HCT116 (cell line): ENCODE measurements around the gene CHST11. TPM values are rescaled to one million over a fixed set of nuclear protein-coding genes. Genes with fewer than 3 reads are reported as not detected.

ENCODE experiments used
- ATAC-seq: fragments of 200-7000 bp; cut with Tn5 transposase; 2 replicates; pipeline ENCODE4 v1.9.1; 2020; ENCODE audit warnings: mild to moderate bottlenecking, moderate library complexity
- BruUV-seq: library from RNA; stranded (reverse); fragments of 400-500 nt; replicated peaks from 2 replicates; lab custom pipeline; 2021; lab: Mats Ljungman, UMichigan
- CTCF ChIA-PET: fragments of 300-600 bp; sonication (Branson Sonifier 250); formaldehyde crosslinking; loops from one replicate; lab custom pipeline; 2021; ENCODE audit warnings: antibody characterized with exemption; lab: Charles Lee
- POLR2A ChIA-PET: fragments of 300-600, 350-600 bp; sonication (Branson Sonifier 250); formaldehyde crosslinking; loops from one replicate; lab custom pipeline; 2021; ENCODE audit warnings: antibody characterized with exemption; lab: Charles Lee
- RAD21 ChIA-PET, 2 experiments: fragments of 300-600 bp; sonication (Branson Sonifier 250); formaldehyde crosslinking; loops; one replicate each; lab custom pipeline; 2023; ENCODE audit warnings: low total read pairs in 2 of 2; ENCODE audit not compliant: uncharacterized antibody in 2 of 2, unreplicated experiment in 2 of 2, low non-redundant PET in 1 of 2; lab: Charles Lee
- DNase-seq: peaks from one replicate; pipeline ENCODE4 v3.0.0-alpha.2; 2010; ENCODE audit warnings: low read depth, low spot score
- H2AFZ ChIP-seq: fragments of 200-600 bp; shearing (Covaris generic), sonication (generic); 2 replicates; pipeline ENCODE4 v1.6.1; 2017; ENCODE audit warnings: low read depth, mixed run types, mixed read lengths, antibody characterized with exemption, low read length; ENCODE audit not compliant: poor library complexity, severe bottlenecking
- H3K27ac ChIP-seq: 2 replicates; pipeline ENCODE4 v1.5.1; 2012; ENCODE audit warnings: low read depth, low read length
- H3K27me3 ChIP-seq: fragments of 200-600 bp; sonication (generic); 2 replicates; pipeline ENCODE4 v1.6.1; 2016; ENCODE audit warnings: mixed run types, low read length, mixed read lengths; ENCODE audit not compliant: insufficient read depth
- H3K36me3 ChIP-seq, 2 experiments: fragments of 200-500 bp in 1 of 2; fragments of 200-600 bp in 1 of 2; sonication (Bioruptor generic) in 1 of 2; sonication (generic) in 1 of 2; 2 replicates each; pipeline versions ENCODE4 v1.5.1 to v1.6.1; 2014 to 2016; ENCODE audit warnings: low read length in 2 of 2, inconsistent platforms in 1 of 2, mixed read lengths in 1 of 2, mixed run types in 1 of 2; ENCODE audit not compliant: insufficient read depth in 2 of 2, control insufficient read depth in 1 of 2
- H3K4me1 ChIP-seq, 2 experiments: fragments of 200-600 bp in 1 of 2; sonication (generic) in 1 of 2; 2 replicates each; pipeline versions ENCODE4 v1.5.1 to v1.6.1; 2012 to 2017; ENCODE audit warnings: low read length in 2 of 2, inconsistent platforms in 1 of 2, mild to moderate bottlenecking in 1 of 2, mixed read lengths in 1 of 2, mixed run types in 1 of 2, moderate library complexity in 1 of 2; ENCODE audit not compliant: insufficient read depth in 2 of 2, control insufficient read depth in 1 of 2
- H3K4me2 ChIP-seq: fragments of 200-600 bp; sonication (generic); 2 replicates; pipeline ENCODE4 v1.6.1; 2017; ENCODE audit warnings: mixed run types, low read length, mixed read lengths
- H3K4me3 ChIP-seq, 2 experiments: fragments of 200-600 bp in 1 of 2; sonication (generic) in 1 of 2; replicated peaks in 1 of 2; 2 replicates each; pipeline ENCODE4 v1.5.1; 2011 to 2016; ENCODE audit warnings: low read length in 2 of 2, control low read depth in 1 of 2, low read depth in 1 of 2, mild to moderate bottlenecking in 1 of 2, mixed read lengths in 1 of 2, mixed run types in 1 of 2
- H3K79me2 ChIP-seq: fragments of 200-600 bp; sonication (generic); 2 replicates; pipeline ENCODE4 v1.6.1; 2017; ENCODE audit warnings: mild to moderate bottlenecking, mixed run types, low read length, moderate library complexity, mixed read lengths; ENCODE audit not compliant: insufficient read depth
- H3K9ac ChIP-seq: fragments of 200-600 bp; sonication (generic); 2 replicates; pipeline ENCODE4 v1.6.1; 2016; ENCODE audit warnings: low read length, mixed read lengths
- H3K9me2 ChIP-seq: fragments of 200-600 bp; sonication (generic), shearing (Covaris generic); 2 replicates; pipeline ENCODE4 v1.6.1; 2017; ENCODE audit warnings: mixed run types, mild to moderate bottlenecking, moderate library complexity; ENCODE audit not compliant: insufficient read depth
- H3K9me3 ChIP-seq, 2 experiments: fragments of 200-500 bp in 1 of 2; fragments of 200-600 bp in 1 of 2; sonication (Bioruptor generic) in 1 of 2; sonication (generic) in 1 of 2; 2 replicates each; pipeline ENCODE4 v1.6.1; 2014 to 2017; ENCODE audit warnings: low read length in 2 of 2, mixed read lengths in 2 of 2, inconsistent platforms in 1 of 2, low read depth in 1 of 2, mild to moderate bottlenecking in 1 of 2, mixed run types in 1 of 2, moderate library complexity in 1 of 2; ENCODE audit not compliant: control insufficient read depth in 1 of 2, insufficient read depth in 1 of 2
- H4K20me1 ChIP-seq: fragments of 200-600 bp; sonication (generic), shearing (Covaris generic); 2 replicates; pipeline ENCODE4 v1.6.1; 2017; ENCODE audit warnings: mixed run types, mild to moderate bottlenecking, moderate library complexity; ENCODE audit not compliant: insufficient read depth
- CBX3 ChIP-seq: IDR thresholded peaks from 2 replicates; pipeline ENCODE4 v1.6.1; 2012; ENCODE audit warnings: low read depth
- CEBPB ChIP-seq: IDR thresholded peaks from 2 replicates; pipeline ENCODE4 v1.6.1; 2012; ENCODE audit warnings: low read depth
- ELF1 ChIP-seq: IDR thresholded peaks from 2 replicates; pipeline ENCODE4 v1.6.1; 2012; ENCODE audit warnings: low read depth, borderline replicate concordance
- EZH2 ChIP-seq: fragments of 200-600 bp; sonication (generic); IDR thresholded peaks from 2 replicates; pipeline ENCODE4 v1.6.1; 2017; ENCODE audit warnings: antibody characterized with exemption, mixed run types
- EZH2phosphoT487 ChIP-seq: fragments of 200-600 bp; IDR thresholded peaks from 2 replicates; pipeline ENCODE4 v1.6.1; 2018; ENCODE audit warnings: antibody characterized with exemption, borderline replicate concordance
- JUND ChIP-seq: IDR thresholded peaks from 2 replicates; pipeline ENCODE4 v1.6.1; 2012
- POLR2A ChIP-seq: IDR thresholded peaks from 2 replicates; pipeline ENCODE4 v1.7.0; 2011; ENCODE audit warnings: borderline replicate concordance; ENCODE audit not compliant: insufficient read depth, insufficient read length; ENCODE audit errors: extremely low read depth
- POLR2AphosphoS5 ChIP-seq: IDR thresholded peaks from 2 replicates; pipeline ENCODE4 v1.6.1; 2011; ENCODE audit warnings: mild to moderate bottlenecking, low read depth, low read length, moderate library complexity
- SP1 ChIP-seq: IDR thresholded peaks from 2 replicates; pipeline ENCODE4 v1.6.1; 2012; ENCODE audit warnings: low read depth
- SRF ChIP-seq: IDR thresholded peaks from 2 replicates; pipeline ENCODE4 v1.6.1; 2012; ENCODE audit warnings: low read depth
- ZFX ChIP-seq: fragments of 450-650 bp; IDR thresholded peaks from 2 replicates; pipeline ENCODE4 v1.6.1; 2017
- ZNF274 ChIP-seq: fragments of 200-500 bp; sonication (Bioruptor generic); IDR thresholded peaks from 2 replicates; pipeline ENCODE4 v1.6.1; 2014; ENCODE audit warnings: mild to moderate bottlenecking, low read depth, low read length, inconsistent platforms
- intact Hi-C: fragments of 100-400 bp; cut with micrococcal nuclease; formaldehyde crosslinking; loops from 2 replicates; pipeline ENCODE4 v1.10.0; 2022
- total RNA-seq: library from RNA; stranded (reverse); gene quantifications from one replicate; pipeline ENCODE4 v1.2.1, GENCODE V29; 2021; ENCODE audit not compliant: unreplicated experiment
- TF ChIP-seq, protein P1 (sequence below): IDR thresholded peaks from 2 replicates; pipeline ENCODE4 v1.6.1; 2011; ENCODE audit warnings: mild to moderate bottlenecking, low read length, moderate library complexity; ENCODE audit not compliant: insufficient replicate concordance; ENCODE audit errors: extremely low read depth
- TF ChIP-seq, protein P2 (sequence below): IDR thresholded peaks from 2 replicates; pipeline ENCODE4 v1.6.1; 2012; ENCODE audit warnings: low read depth
- TF ChIP-seq, protein P3 (sequence below): IDR thresholded peaks from 2 replicates; pipeline ENCODE4 v1.6.1; 2012
- TF ChIP-seq, protein P4 (sequence below), 3 experiments: fragments of 200-600 bp in 1 of 3; sonication (generic) in 1 of 3; IDR thresholded peaks in 2 of 3; conservative IDR thresholded peaks in 1 of 3; 2 replicates each; pipeline ENCODE4 v1.5.1; 2012 to 2017; ENCODE audit warnings: low read depth in 2 of 3, low read length in 2 of 3, antibody characterized with exemption in 1 of 3, borderline replicate concordance in 1 of 3, control low read depth in 1 of 3, mild to moderate bottlenecking in 1 of 3, mixed read lengths in 1 of 3, mixed run types in 1 of 3, moderate library complexity in 1 of 3; ENCODE audit not compliant: insufficient read depth in 1 of 3

CHST11 gene
- total RNA-seq, 1 experiment from 2014 or later = 10.1 TPM

DNA sequence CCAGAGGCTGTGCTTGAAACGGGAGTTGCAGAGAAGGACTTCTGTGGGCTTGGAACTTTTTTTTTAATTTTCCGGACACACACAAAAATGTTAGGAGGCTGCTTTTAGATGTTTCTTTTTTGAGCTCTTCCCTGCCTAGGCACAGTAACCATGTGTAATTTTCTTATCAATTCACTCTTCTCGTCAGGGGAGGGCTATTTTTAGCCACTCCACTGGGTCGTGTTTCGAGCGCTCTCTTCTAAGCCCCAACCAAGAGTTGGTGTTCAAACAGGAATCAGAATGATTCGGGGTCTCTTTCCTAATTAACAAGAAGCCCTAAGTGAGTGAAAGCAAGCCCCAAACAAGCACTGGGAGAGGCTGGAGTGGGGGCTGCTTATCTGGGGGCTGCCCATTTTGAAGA is 162.6 kb downstream of the CHST11 start:
- no peak overlapping the region for H3K27ac ChIP-seq
- no peaks in the 10 kb centered on the region for H3K36me3 ChIP-seq
- no peaks in the 10 kb centered on the region for H3K79me2 ChIP-seq
- H3K27me3 ChIP-seq = no peaks in the 10 kb centered on the region
- no peaks in the 10 kb centered on the region for H4K20me1 ChIP-seq
- no peaks in the 10 kb centered on the region for H3K9me2 ChIP-seq
- H3K9ac ChIP-seq = no peak overlapping the region
- TF ChIP-seq, protein P1, sequence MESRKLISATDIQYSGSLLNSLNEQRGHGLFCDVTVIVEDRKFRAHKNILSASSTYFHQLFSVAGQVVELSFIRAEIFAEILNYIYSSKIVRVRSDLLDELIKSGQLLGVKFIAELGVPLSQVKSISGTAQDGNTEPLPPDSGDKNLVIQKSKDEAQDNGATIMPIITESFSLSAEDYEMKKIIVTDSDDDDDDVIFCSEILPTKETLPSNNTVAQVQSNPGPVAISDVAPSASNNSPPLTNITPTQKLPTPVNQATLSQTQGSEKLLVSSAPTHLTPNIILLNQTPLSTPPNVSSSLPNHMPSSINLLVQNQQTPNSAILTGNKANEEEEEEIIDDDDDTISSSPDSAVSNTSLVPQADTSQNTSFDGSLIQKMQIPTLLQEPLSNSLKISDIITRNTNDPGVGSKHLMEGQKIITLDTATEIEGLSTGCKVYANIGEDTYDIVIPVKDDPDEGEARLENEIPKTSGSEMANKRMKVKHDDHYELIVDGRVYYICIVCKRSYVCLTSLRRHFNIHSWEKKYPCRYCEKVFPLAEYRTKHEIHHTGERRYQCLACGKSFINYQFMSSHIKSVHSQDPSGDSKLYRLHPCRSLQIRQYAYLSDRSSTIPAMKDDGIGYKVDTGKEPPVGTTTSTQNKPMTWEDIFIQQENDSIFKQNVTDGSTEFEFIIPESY = no peak
- TF ChIP-seq EZH2 (no peak), POLR2A (no peak), POLR2AphosphoS5 (no peak), JUND (no peak), ELF1 (no peak), EZH2phosphoT487 (no peak), SP1 (no peak), ZFX (no peak), ZNF274 (no peak), CBX3 (no peak), CEBPB (no peak), SRF (no peak)
- TF ChIP-seq, protein P2, sequence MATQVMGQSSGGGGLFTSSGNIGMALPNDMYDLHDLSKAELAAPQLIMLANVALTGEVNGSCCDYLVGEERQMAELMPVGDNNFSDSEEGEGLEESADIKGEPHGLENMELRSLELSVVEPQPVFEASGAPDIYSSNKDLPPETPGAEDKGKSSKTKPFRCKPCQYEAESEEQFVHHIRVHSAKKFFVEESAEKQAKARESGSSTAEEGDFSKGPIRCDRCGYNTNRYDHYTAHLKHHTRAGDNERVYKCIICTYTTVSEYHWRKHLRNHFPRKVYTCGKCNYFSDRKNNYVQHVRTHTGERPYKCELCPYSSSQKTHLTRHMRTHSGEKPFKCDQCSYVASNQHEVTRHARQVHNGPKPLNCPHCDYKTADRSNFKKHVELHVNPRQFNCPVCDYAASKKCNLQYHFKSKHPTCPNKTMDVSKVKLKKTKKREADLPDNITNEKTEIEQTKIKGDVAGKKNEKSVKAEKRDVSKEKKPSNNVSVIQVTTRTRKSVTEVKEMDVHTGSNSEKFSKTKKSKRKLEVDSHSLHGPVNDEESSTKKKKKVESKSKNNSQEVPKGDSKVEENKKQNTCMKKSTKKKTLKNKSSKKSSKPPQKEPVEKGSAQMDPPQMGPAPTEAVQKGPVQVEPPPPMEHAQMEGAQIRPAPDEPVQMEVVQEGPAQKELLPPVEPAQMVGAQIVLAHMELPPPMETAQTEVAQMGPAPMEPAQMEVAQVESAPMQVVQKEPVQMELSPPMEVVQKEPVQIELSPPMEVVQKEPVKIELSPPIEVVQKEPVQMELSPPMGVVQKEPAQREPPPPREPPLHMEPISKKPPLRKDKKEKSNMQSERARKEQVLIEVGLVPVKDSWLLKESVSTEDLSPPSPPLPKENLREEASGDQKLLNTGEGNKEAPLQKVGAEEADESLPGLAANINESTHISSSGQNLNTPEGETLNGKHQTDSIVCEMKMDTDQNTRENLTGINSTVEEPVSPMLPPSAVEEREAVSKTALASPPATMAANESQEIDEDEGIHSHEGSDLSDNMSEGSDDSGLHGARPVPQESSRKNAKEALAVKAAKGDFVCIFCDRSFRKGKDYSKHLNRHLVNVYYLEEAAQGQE = no peak
- TF ChIP-seq, protein P3, sequence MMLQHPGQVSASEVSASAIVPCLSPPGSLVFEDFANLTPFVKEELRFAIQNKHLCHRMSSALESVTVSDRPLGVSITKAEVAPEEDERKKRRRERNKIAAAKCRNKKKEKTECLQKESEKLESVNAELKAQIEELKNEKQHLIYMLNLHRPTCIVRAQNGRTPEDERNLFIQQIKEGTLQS = no peak
- TF ChIP-seq, protein P4, sequence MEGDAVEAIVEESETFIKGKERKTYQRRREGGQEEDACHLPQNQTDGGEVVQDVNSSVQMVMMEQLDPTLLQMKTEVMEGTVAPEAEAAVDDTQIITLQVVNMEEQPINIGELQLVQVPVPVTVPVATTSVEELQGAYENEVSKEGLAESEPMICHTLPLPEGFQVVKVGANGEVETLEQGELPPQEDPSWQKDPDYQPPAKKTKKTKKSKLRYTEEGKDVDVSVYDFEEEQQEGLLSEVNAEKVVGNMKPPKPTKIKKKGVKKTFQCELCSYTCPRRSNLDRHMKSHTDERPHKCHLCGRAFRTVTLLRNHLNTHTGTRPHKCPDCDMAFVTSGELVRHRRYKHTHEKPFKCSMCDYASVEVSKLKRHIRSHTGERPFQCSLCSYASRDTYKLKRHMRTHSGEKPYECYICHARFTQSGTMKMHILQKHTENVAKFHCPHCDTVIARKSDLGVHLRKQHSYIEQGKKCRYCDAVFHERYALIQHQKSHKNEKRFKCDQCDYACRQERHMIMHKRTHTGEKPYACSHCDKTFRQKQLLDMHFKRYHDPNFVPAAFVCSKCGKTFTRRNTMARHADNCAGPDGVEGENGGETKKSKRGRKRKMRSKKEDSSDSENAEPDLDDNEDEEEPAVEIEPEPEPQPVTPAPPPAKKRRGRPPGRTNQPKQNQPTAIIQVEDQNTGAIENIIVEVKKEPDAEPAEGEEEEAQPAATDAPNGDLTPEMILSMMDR (IDR thresholded peaks at IDR 0.05 in 2 of 3, conservative IDR thresholded peaks at IDR 0.05 in 1 of 3; ENCODE audit: borderline replicate concordance in 1 of 3, insufficient read depth in 1 of 3, low read depth in 2 of 3, low read length in 2 of 3) = no peak
- TF ChIP-seq, all 23 proteins: peak for 0
- Histone ChIP-seq H3K9me3 (no peaks in the 10 kb centered on the region), H3K4me2 (no peak overlapping the region), H3K4me3 (no peak overlapping the region), H2AFZ (no peak overlapping the region), H3K4me1 (no peaks in the 10 kb centered on the region)
- BruUV-seq = no TSS peak
- ChIA-PET RAD21 (no interaction called here), CTCF (no interaction called here), POLR2A (no interaction called here)
- intact Hi-C loops = no loop called here
- ATAC-seq = no peak
- DNase-seq = no peak
